GM12873 (cell line): ENCODE measurements around the gene PMEPA1.

ENCODE experiments used
- CTCF ChIP-seq: IDR thresholded peaks from 2 replicates; pipeline ENCODE4 v1.5.1; 2012; ENCODE audit warnings: low read depth, mild to moderate bottlenecking, moderate library complexity, low read length, control low read depth; ENCODE audit not compliant: insufficient read depth; ENCODE audit errors: missing control alignments

PMEPA1 gene

GRCh38 chr20:57710841-57711240, 1.0 kb upstream of the PMEPA1 start:
- TF ChIP-seq CTCF, result no peak

- TF ChIP-seq CTCF, result no peak
These were observed 831 bp downstream of the PMEPA1 start for GRCh38 chr20:57708694-57709673.

DNA sequence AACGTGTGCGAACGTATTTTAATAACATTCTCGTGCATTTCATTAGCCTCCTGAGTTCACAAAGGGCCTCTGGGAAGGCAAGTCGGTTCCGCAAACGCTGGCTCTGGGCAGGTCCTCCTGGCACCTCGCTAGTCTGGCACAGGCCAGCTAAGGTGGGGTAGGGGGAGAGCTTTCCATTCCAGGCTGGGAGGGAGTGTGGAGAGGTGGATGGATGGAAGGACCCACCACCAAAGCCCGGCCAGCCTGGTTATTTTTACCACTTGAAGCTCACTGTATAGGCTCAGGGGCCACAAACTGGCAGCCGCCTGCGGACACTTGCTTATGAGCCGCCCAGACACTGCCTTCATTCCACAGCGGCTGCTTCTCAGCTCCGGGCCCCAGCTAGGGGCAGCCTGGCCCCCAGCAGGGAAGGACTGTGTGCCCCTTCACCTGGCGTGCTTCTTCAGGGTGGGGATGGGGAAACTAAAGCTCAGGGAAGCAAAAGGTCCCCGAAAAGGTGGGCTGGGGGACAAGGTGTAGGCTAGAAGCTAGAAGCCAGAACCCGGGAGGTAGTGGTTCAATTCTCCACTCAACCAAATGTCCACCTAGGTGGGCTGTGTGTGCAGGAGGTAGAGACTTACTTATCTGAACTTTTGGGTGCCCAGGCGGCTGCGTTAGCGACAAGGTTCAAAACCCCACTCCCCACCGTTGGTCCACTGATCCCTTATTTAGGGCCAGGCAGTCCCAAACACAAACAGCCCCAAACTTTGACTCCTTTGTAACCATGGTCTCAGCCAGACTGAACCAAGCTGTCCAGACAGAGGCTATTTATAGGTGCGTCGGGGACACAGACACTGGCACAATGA, 1.7 kb downstream of the PMEPA1 start:
- TF ChIP-seq CTCF, result no peak

DNA sequence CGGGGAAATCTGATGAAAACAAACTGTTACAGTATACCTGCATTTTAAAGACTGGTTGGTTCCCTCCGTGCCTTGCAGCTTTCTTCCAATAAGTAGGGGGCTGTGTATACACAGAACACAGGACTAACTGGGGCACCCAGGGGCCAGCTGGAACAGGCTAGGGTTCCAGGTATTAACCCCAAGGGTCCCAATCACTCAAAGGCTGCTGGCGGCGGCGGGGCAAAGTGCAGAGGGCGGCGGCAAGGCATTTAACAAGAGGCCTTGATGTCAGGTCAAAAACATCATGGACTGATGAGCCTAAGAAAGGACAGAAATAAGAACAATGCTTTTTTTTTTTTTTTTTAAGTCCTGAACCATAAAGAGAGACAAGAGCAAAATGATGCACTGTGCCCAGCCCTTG, 2.5 kb downstream of the PMEPA1 start:
- TF ChIP-seq CTCF, result no peak

- TF ChIP-seq CTCF, result no peak
These were observed 4.5 kb downstream of the PMEPA1 start for GRCh38 chr20:57705127-57705899.

GRCh38 chr20:57704245-57704644, 5.6 kb downstream of the PMEPA1 start:
- TF ChIP-seq CTCF, result no peak
